Measurements from ENCODE around the gene MOB3A.

The MOB3A gene

DNA sequence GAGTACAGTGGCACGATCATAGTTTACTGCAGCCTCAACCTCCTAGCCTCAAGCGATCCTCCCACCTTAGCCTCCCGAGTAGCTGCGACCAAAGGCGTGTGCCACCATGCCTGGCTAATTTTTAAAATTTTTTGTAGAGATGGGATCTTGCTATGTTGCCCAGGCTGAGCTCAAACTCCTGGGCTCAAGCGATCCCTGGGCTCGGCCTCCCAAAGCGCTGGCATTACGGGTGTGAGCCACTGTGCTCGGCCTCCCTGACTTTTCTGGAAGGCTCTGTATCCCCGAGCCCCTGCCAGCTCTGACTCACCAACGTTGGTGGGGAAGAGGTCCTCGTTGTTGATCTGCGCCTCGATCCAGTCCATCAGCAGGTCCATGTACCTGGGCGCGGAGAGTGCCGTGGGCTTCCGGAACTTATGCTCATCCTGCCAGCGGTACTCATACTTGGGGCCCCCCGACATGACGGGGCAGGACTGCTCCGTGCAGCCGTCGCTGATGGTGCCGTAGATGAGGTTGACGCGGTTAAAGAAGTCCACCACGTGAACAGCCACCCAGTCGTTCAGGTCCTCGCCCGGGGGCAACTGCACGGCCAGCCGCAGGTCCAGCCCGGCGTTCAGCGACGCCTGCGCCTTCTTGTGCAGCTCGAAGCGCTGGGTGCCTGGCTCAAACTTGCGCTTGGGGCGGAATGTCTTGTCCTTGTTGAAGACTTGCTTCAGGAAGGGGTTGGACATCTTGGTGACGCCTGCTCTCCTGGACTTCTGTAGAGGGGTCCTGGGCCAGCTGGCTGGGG is 18.1 kb downstream of the MOB3A start:
- TF ChIP-seq, protein P1, sequence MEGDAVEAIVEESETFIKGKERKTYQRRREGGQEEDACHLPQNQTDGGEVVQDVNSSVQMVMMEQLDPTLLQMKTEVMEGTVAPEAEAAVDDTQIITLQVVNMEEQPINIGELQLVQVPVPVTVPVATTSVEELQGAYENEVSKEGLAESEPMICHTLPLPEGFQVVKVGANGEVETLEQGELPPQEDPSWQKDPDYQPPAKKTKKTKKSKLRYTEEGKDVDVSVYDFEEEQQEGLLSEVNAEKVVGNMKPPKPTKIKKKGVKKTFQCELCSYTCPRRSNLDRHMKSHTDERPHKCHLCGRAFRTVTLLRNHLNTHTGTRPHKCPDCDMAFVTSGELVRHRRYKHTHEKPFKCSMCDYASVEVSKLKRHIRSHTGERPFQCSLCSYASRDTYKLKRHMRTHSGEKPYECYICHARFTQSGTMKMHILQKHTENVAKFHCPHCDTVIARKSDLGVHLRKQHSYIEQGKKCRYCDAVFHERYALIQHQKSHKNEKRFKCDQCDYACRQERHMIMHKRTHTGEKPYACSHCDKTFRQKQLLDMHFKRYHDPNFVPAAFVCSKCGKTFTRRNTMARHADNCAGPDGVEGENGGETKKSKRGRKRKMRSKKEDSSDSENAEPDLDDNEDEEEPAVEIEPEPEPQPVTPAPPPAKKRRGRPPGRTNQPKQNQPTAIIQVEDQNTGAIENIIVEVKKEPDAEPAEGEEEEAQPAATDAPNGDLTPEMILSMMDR (conservative IDR thresholded peaks at IDR 0.05; ENCODE audit: low read depth, low read length) = no peak
- no peak overlapping the region for H3K4me3 ChIP-seq (ENCODE audit: low read length)

DNA sequence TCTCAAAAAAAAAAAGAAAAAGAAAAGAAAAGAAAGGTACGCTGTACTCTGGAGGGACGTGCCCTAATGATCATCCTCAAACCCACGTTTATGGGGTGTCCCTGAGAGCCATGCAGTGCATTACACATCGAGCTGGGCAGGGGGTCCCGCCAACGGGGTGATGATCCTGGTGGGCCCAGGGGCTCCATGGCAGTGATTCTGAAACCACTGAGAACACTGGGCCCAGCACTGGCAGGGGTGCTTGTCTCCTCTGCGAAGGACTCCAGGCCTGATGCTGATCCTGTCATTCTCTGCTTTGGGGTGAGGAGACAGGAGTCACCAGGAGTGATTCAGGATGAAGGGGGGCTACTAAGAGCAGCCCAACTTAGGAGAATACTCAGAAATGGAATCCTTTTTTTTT is 18.7 kb downstream of the MOB3A start:
- DNase-seq (ENCODE audit: low read depth) = no peak
- TF ChIP-seq, protein P1 (conservative IDR thresholded peaks at IDR 0.05; ENCODE audit: low read depth, low read length) = no peak

More for the DNA sequence above, 18.1 kb downstream of the MOB3A start:
- DNase-seq (ENCODE audit: low read depth) = no peak

DNA sequence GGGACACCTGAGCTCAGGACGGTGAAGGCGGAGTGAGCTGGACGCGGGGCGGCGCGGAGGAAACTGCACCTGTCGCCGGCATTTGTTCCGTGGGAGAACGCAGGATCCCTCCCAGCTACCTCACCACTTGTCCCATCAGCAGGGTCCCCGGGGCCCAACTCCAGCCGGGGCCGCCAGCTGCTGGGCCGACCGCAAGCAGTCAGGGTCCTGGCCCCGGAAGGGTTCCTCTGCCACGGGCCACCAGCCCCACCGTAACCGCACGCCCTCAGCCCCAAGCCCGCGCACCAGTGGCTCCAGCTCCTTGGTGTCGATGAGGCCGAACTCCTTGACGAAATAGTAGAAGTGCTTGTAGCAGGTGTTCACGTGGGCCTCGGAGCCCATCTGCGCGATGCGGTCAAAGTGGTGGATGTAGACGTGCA is 19.6 kb downstream of the MOB3A start:
- TF ChIP-seq, protein P1 (conservative IDR thresholded peaks at IDR 0.05; ENCODE audit: low read depth, low read length) = no peak
- no peak for DNase-seq (ENCODE audit: low read depth)
- H3K4me3 ChIP-seq (ENCODE audit: low read length) = no peak overlapping the region

More for the DNA sequence above, 18.7 kb downstream of the MOB3A start:
- H3K4me3 ChIP-seq (ENCODE audit: low read length) = no peak overlapping the region

- TF ChIP-seq, protein P1 (conservative IDR thresholded peaks at IDR 0.05; ENCODE audit: low read depth, low read length) = no peak
- DNase-seq (ENCODE audit: low read depth) = no peak
- H3K4me3 ChIP-seq (ENCODE audit: low read length) = no peak overlapping the region
Observed at GRCh38 chr19:2072757-2073551, 23.2 kb downstream of the MOB3A start.

DNA sequence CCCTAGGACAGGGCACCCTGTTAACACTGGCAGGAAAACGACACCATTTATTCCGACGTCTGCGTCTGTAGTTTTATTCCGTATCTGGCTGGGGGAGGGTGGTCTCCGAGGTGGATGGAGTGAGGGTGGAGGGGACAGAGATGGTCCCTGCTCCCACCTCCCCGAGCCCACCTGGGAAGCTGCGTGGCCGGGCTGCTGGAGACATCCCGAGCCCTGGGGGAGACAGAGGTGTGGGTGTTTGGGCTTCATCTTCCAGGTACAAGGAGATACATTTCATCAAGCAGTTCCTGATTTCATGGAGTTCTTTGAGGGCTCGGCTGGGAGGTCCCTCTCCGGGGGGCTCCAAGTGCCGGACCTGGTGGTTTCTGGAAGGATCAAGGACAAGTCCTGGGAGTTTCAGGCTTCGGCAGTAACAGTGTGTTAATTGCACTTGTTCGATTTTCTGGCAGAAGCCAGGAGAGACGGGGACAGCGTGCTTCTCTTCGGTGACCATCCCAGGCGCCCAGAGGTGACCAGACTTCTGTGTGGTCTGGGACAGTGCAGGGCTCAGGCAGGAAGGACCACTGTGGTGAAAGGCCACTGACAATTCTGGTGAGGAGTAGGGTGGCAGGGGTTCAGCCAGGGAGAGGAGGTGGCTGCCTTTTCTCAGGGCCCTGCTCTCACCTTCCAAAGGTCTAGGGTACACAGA is 25.0 kb downstream of the MOB3A start:
- no peak for DNase-seq (ENCODE audit: low read depth)
- no peak overlapping the region for H3K4me3 ChIP-seq (ENCODE audit: low read length)
- TF ChIP-seq, protein P1 (conservative IDR thresholded peaks at IDR 0.05; ENCODE audit: low read depth, low read length) = no peak

- H3K4me3 ChIP-seq (ENCODE audit: low read length) = no peak overlapping the region
- TF ChIP-seq, protein P1 (conservative IDR thresholded peaks at IDR 0.05; ENCODE audit: low read depth, low read length) = no peak
- no peak for DNase-seq (ENCODE audit: low read depth)
Observed at GRCh38 chr19:2070436-2070827, 25.7 kb downstream of the MOB3A start.
